Upper lobe of right lung (tissue), 1 donor: Measurements from ENCODE around the gene SUN5. TPM values are rescaled to one million over a fixed set of nuclear protein-coding genes. Genes with fewer than 3 reads are reported as not detected.

Source experiments
- ATAC-seq: fragments of 200-7000 bp; cut with Tn5 transposase; one replicate; pipeline ENCODE4 v1.9.1; 2020; ENCODE audit warnings: mild to moderate bottlenecking, moderate library complexity
- DNase-seq: peaks from one replicate; pipeline ENCODE4 v3.0.0-alpha.2; 2020
- H3K27ac ChIP-seq: fragments of 200-600 bp; one replicate; pipeline ENCODE4 v1.8.0; 2022
- H3K27me3 ChIP-seq: fragments of 200-600 bp; one replicate; pipeline ENCODE4 v1.8.0; 2022; ENCODE audit warnings: mild to moderate bottlenecking
- H3K36me3 ChIP-seq: fragments of 200-600 bp; one replicate; pipeline ENCODE4 v1.8.0; 2022
- H3K4me1 ChIP-seq: fragments of 200-600 bp; one replicate; pipeline ENCODE4 v1.8.0; 2022
- H3K4me3 ChIP-seq: fragments of 200-600 bp; one replicate; pipeline ENCODE4 v1.8.0; 2022; ENCODE audit warnings: mild to moderate bottlenecking
- H3K9me3 ChIP-seq: fragments of 200-600 bp; one replicate; pipeline ENCODE4 v1.8.0; 2022
- intact Hi-C: fragments of 100-400 bp; cut with DNase I; formaldehyde crosslinking; loops from one replicate; pipeline ENCODE4 v1.11.0; 2022
- total RNA-seq: library from RNA; stranded (reverse); fragmentation: NEBNext Ultra II Directional; extraction: Animal tissue kit (Norgen Biotek cat#: 25700); gene quantifications from one replicate; pipeline ENCODE4 v1.2.1, GENCODE V29; 2021
- TF ChIP-seq, protein P1 (sequence below): fragments of 200-600 bp; IDR thresholded peaks from one replicate; pipeline ENCODE4 v1.8.0; 2022; ENCODE audit warnings: antibody characterized with exemption
- donor health status: DM: no; HTN: yes; CAD: no; lungs with severe emphysema.

Gene SUN5
- total RNA-seq, 1 donor from 2014 or later = not detected

DNA sequence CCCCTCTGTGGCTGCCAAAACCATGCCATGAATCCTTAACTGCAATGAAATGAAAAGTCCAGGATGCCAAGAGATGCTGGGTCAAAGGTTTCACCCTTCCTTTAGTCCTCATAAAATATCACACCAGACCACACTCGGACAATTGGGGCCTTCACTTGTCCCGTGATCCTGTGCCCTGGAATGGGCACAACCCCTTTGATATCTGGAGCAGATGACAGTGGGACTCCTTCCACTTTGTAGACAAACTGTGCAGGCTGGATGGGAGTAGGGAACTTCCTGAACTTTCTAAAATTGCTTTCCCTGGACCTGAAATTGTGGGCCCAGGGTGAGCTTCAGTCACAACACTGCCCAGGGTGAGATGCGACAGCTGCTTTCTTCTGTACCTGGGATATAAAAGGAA, 17.6 kb upstream of the SUN5 start:
- no peak for ATAC-seq
- no peak overlapping the region for H3K4me3 ChIP-seq
- H3K27me3 ChIP-seq = no peaks in the 10 kb centered on the region
- no peaks in the 10 kb centered on the region for H3K36me3 ChIP-seq
- H3K9me3 ChIP-seq = no peaks in the 10 kb centered on the region
- H3K27ac ChIP-seq = no peak overlapping the region
- DNase-seq = no peak
- no peaks in the 10 kb centered on the region for H3K4me1 ChIP-seq
- TF ChIP-seq, protein P1, sequence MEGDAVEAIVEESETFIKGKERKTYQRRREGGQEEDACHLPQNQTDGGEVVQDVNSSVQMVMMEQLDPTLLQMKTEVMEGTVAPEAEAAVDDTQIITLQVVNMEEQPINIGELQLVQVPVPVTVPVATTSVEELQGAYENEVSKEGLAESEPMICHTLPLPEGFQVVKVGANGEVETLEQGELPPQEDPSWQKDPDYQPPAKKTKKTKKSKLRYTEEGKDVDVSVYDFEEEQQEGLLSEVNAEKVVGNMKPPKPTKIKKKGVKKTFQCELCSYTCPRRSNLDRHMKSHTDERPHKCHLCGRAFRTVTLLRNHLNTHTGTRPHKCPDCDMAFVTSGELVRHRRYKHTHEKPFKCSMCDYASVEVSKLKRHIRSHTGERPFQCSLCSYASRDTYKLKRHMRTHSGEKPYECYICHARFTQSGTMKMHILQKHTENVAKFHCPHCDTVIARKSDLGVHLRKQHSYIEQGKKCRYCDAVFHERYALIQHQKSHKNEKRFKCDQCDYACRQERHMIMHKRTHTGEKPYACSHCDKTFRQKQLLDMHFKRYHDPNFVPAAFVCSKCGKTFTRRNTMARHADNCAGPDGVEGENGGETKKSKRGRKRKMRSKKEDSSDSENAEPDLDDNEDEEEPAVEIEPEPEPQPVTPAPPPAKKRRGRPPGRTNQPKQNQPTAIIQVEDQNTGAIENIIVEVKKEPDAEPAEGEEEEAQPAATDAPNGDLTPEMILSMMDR = no peak
- intact Hi-C loops = no loop called here

DNA sequence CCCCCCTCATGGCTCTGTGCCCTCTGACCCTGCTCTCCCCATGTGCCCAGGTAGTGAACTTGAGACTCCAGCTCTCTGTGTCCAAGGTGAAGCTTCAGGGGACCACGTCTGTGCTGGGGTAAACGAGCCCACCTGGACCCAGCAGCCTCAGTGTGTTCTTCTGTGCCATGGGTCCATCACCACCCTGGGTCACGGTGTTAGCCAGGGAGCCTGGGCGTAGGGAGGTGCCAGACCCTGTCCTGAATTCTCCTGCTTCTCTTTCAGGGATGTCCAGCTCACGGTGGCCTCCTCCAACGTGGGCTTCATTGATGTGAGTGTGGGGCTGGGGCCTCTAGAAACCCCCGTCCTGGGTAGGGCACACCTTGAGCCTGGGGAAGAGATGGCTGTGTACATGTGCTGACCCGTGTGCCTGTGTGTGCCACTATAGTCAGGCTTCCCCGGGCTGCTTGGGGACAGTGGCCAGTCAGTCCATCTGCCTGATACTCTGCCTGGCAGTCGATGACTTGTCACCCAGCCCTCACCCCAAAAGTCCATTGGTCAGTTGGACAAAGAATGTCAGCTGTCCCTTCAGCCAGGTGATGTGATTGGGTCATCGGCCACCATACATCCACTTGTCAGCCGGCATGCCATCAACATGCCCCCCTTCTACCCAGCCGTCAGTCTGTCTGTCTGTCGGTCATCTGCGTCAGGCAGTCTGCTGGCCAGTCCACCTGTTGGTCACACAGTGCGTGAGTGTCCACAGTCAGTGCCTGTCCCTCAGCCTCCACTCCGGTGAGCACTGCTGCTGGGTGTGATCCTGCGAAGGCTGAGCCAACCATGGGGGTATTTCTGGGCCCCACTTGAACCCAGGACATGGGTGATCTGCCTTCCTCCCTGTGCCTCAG, 16.3 kb upstream of the SUN5 start:
- TF ChIP-seq, protein P1 = no peak
- intact Hi-C loops = no loop called here
- Histone ChIP-seq H3K27ac (no peak overlapping the region), H3K4me3 (no peak overlapping the region), H3K4me1 (no peaks in the 10 kb centered on the region), H3K27me3 (no peaks in the 10 kb centered on the region), H3K36me3 (no peaks in the 10 kb centered on the region), H3K9me3 (no peaks in the 10 kb centered on the region)
- no peak for ATAC-seq
- DNase-seq = no peak

DNA sequence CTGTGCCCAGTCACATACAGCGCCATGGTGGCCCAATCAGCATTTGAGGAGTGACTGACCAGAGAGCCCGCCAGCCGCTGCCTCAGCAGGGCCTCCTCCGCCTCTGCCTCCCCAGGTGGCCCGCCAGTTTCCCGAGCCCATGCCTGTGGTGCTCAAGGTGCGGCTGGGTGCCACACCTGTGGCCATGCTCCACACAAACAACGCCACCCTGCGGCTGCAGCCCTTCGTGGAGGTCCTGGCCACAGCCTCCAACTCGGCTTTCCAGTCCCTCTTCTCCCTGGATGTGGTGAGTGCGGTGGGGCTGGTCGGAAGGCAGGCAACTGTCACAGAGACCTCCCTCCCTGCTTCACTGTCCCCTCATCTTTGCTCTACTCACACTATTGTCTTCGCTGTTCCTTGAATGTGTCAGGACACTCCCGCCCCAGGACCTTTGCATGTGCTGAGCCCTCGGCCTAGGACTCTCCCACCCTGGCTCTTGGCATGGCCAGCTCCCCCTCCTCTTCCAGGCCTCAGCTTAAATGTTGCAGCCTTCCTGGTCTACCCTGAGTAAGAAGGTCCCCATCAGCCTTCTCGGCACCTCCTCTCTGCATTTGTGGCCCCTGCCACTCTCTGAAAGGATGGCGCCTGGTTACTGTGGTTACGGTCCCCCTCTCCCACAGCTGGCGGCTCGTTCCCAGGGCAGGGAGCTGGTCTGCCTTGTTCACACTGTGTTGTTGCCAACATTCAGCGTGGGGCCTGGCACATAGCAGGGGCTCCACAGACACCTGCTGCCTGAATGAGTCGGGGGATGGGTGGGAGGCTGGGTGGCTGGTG, 15.4 kb upstream of the SUN5 start:
- no peak for ATAC-seq
- Histone ChIP-seq H3K4me3 (no peak overlapping the region), H3K27me3 (no peaks in the 10 kb centered on the region), H3K27ac (no peak overlapping the region), H3K4me1 (no peaks in the 10 kb centered on the region), H3K36me3 (no peaks in the 10 kb centered on the region), H3K9me3 (no peaks in the 10 kb centered on the region)
- TF ChIP-seq, protein P1 = no peak
- intact Hi-C loops = no loop called here
- DNase-seq = no peak

DNA sequence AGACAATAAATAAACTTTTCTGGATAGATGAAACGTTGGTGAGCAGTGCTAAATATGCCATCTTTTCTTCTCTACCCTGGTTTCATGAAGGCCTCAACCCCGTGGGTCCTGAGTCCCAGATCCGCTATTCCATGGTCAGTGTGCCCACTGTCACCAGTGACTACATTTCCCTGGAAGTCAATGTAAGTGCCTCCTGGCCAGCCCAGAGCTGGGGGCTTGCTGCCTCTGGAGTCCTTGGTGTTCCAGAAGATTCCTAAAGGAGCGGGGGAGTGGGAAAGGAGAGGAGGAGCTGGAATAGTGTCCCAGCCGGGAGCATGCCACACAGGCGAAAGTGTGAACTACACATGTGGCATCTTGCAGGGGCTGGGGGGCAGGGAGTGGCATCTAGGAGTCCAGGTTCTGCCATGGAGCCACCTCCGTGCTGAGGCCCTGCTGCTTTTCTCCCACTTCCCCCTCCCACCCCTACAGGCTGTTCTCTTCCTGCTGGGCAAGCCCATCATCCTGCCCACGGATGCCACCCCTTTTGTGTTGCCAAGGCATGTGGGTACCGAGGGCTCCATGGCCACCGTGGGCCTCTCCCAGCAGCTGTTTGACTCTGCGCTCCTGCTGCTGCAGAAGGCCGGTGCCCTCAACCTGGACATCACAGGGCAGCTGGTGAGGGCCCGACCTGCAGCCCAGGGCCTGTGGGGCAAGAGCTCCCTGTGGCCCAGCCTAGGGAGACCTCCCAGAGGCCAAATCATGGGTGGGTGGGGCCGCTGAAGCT, 14.1 kb upstream of the SUN5 start:
- no peak overlapping the region for H3K4me3 ChIP-seq
- no peaks in the 10 kb centered on the region for H3K9me3 ChIP-seq
- H3K27me3 ChIP-seq = no peaks in the 10 kb centered on the region
- no peak overlapping the region for H3K27ac ChIP-seq
- DNase-seq (no peak), ATAC-seq (no peak)
- TF ChIP-seq, protein P1 = no peak
- no peaks in the 10 kb centered on the region for H3K36me3 ChIP-seq
- no peaks in the 10 kb centered on the region for H3K4me1 ChIP-seq
- intact Hi-C loops = no loop called here

DNA sequence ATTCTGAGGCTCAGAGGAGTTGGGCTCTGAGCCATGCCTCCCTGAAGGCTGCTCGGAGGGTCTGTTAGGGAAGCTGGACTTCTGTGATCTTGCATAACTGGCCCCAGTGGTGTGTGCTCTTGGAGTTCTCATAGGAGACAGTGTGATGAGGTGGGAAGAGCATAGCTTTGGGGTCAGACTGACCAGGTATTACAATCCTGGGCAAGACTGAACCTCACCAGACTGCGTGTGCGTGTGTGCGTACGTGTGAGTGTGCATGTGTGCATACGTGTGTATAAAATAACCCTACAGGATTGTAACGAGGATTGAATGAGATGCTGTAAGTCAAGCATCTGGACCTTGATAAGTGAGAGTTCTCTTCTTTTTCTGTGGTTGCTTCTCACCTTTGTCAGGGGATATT, 13.3 kb upstream of the SUN5 start:
- intact Hi-C loops = no loop called here
- Histone ChIP-seq H3K36me3 (no peaks in the 10 kb centered on the region), H3K4me3 (no peak overlapping the region), H3K27ac (no peak overlapping the region), H3K27me3 (no peaks in the 10 kb centered on the region), H3K4me1 (no peaks in the 10 kb centered on the region), H3K9me3 (no peaks in the 10 kb centered on the region)
- TF ChIP-seq, protein P1 = no peak
- DNase-seq (no peak), ATAC-seq (no peak)
